Lower lobe of right lung (tissue), 2 donors: ENCODE data around the gene CTSE. TPM values are rescaled to one million over a fixed set of nuclear protein-coding genes. Genes with fewer than 3 reads are reported as not detected.

ENCODE experiments used
- ATAC-seq, 2 donors: fragments of 200-7000 bp; cut with Tn5 transposase; one replicate each; pipeline ENCODE4 v1.9.1; 2020 to 2022; ENCODE audit warnings: mild to moderate bottlenecking in 2 of 2, moderate library complexity in 2 of 2
- DNase-seq: peaks from one replicate; pipeline ENCODE4 v3.0.0-alpha.2; 2020
- H3K27ac ChIP-seq: fragments of 200-600 bp; one replicate; pipeline ENCODE4 v1.8.0; 2022
- H3K27me3 ChIP-seq: fragments of 200-600 bp; one replicate; pipeline ENCODE4 v1.8.0; 2022; ENCODE audit warnings: low read depth
- H3K36me3 ChIP-seq: fragments of 200-600 bp; one replicate; pipeline ENCODE4 v1.8.0; 2022; ENCODE audit warnings: mild to moderate bottlenecking
- H3K4me1 ChIP-seq: fragments of 200-600 bp; one replicate; pipeline ENCODE4 v1.8.0; 2022
- H3K4me3 ChIP-seq: fragments of 200-600 bp; one replicate; pipeline ENCODE4 v1.8.0; 2022; ENCODE audit warnings: mild to moderate bottlenecking
- H3K9me3 ChIP-seq: fragments of 200-600 bp; one replicate; pipeline ENCODE4 v1.8.0; 2022
- CTCF ChIP-seq: fragments of 200-600 bp; IDR thresholded peaks from one replicate; pipeline ENCODE4 v1.8.0; 2022; ENCODE audit warnings: antibody characterized with exemption, mild to moderate bottlenecking
- intact Hi-C: fragments of 100-400 bp; cut with DNase I; formaldehyde crosslinking; loops from one replicate; pipeline ENCODE4 v1.11.0; 2022
- total RNA-seq: library from RNA; stranded (reverse); fragmentation: NEBNext Ultra II Directional; extraction: Animal tissue kit (Norgen Biotek cat#: 25700); gene quantifications from one replicate; pipeline ENCODE4 v1.2.1, GENCODE V29; 2021
- donor health status: DM: no; HTN: yes; CAD: no; lungs with severe emphysema.

The CTSE gene
- total RNA-seq, 1 donor from 2014 or later: 63.6 TPM

GRCh38 chr1:206040328-206040727, 16.6 kb upstream of the CTSE start:
- intact Hi-C loops: no loop called here
- DNase-seq: no peak
- H3K27me3 ChIP-seq: no peaks in the 10 kb centered on the region
- H3K9me3 ChIP-seq: no peaks in the 10 kb centered on the region
- no peak for ATAC-seq
- no peaks in the 10 kb centered on the region for H3K4me1 ChIP-seq
- no peak overlapping the region for H3K4me3 ChIP-seq
- no peak for TF ChIP-seq CTCF
- H3K36me3 ChIP-seq: no peaks in the 10 kb centered on the region
- H3K27ac ChIP-seq: no peak overlapping the region

GRCh38 chr1:206039046-206039973, 15.6 kb upstream of the CTSE start:
- Histone ChIP-seq H3K4me3 (no peak overlapping the region), H3K36me3 (no peaks in the 10 kb centered on the region), H3K27me3 (no peaks in the 10 kb centered on the region), H3K4me1 (no peaks in the 10 kb centered on the region), H3K27ac (no peak overlapping the region), H3K9me3 (no peaks in the 10 kb centered on the region)
- intact Hi-C loops: no loop called here
- peak in 1 of 2 donors; percentile 21 for ATAC-seq
- DNase-seq: no peak
- TF ChIP-seq CTCF: no peak

- intact Hi-C loops: no loop called here
- H3K27me3 ChIP-seq: no peaks in the 10 kb centered on the region
- no peak for ATAC-seq
- no peak overlapping the region for H3K27ac ChIP-seq
- no peak overlapping the region for H3K4me3 ChIP-seq
- no peak for DNase-seq
- no peak for TF ChIP-seq CTCF
- H3K4me1 ChIP-seq: no peaks in the 10 kb centered on the region
- no peaks in the 10 kb centered on the region for H3K9me3 ChIP-seq
- H3K36me3 ChIP-seq: no peaks in the 10 kb centered on the region
Observed at GRCh38 chr1:206037581-206037980, 13.9 kb upstream of the CTSE start.

GRCh38 chr1:206036663-206037455, 13.2 kb upstream of the CTSE start:
- no peak overlapping the region for H3K27ac ChIP-seq
- no peak for TF ChIP-seq CTCF
- ATAC-seq: peak; percentile 49 to 55

GRCh38 chr1:206035027-206035426, 11.3 kb upstream of the CTSE start:
- intact Hi-C loops: no loop called here
- ATAC-seq: peak; percentile 44 to 46
- peak overlapping the region; percentile 24 for H3K4me3 ChIP-seq

More at GRCh38 chr1:206036663-206037455, 13.2 kb upstream of the CTSE start:
- Histone ChIP-seq H3K4me3 (no peak overlapping the region), H3K9me3 (no peaks in the 10 kb centered on the region), H3K4me1 (no peaks in the 10 kb centered on the region), H3K36me3 (no peaks in the 10 kb centered on the region), H3K27me3 (no peaks in the 10 kb centered on the region)
- intact Hi-C loops: no loop called here
- DNase-seq: no peak

More at GRCh38 chr1:206035027-206035426, 11.3 kb upstream of the CTSE start:
- H3K36me3 ChIP-seq: no peaks in the 10 kb centered on the region
- no peak overlapping the region for H3K27ac ChIP-seq
- no peaks in the 10 kb centered on the region for H3K4me1 ChIP-seq
- no peak for DNase-seq
- H3K9me3 ChIP-seq: no peaks in the 10 kb centered on the region
- H3K27me3 ChIP-seq: no peaks in the 10 kb centered on the region
- no peak for TF ChIP-seq CTCF
